ENCODE results near the gene PTEN. TPM values are rescaled to one million over a fixed set of nuclear protein-coding genes. Genes with fewer than 3 reads are reported as not detected.
"Not testable (repeated sequence)": the region's sequence is repeated elsewhere in the genome, so short reads cannot be mapped to it uniquely, and the experiment has no call there.

The PTEN gene
- total RNA-seq, 1 donor from 2014 or later, result 58.6 TPM

GRCh38 chr10:87865241-87865881, 1.9 kb downstream of the PTEN start:
- DNase-seq (no peak), ATAC-seq (no peak)
- intact Hi-C loops (cut with micrococcal nuclease), result no loop called here

- ATAC-seq, result no peak
- intact Hi-C loops (cut with micrococcal nuclease), result no loop called here
- no peak for DNase-seq
Measured at GRCh38 chr10:87866412-87866974, 3.1 kb downstream of the PTEN start.

GRCh38 chr10:87867453-87867852, 4.0 kb downstream of the PTEN start:
- ATAC-seq, result no peak
- intact Hi-C loops (cut with micrococcal nuclease), result no loop called here
- no peak for DNase-seq

- intact Hi-C loops (cut with micrococcal nuclease), result no loop called here
- ATAC-seq, result no peak
- DNase-seq, result no peak
Measured at GRCh38 chr10:87868277-87868676, 4.9 kb downstream of the PTEN start.

- intact Hi-C loops (cut with micrococcal nuclease); ATAC-seq: not testable (repeated sequence)
- peak; percentile 15 for DNase-seq
Measured at GRCh38 chr10:87869139-87869538, 5.7 kb downstream of the PTEN start.

GRCh38 chr10:87869773-87870551, 6.5 kb downstream of the PTEN start:
- ATAC-seq (no peak), DNase-seq (no peak)
- intact Hi-C loops (cut with micrococcal nuclease), result no loop called here

- DNase-seq, result no peak
- no peak for ATAC-seq
- intact Hi-C loops (cut with micrococcal nuclease), result no loop called here
Measured at GRCh38 chr10:87872828-87873227, 9.4 kb downstream of the PTEN start.

- ATAC-seq (no peak), DNase-seq (no peak)
- intact Hi-C loops (cut with micrococcal nuclease), result no loop called here
Measured at GRCh38 chr10:87873656-87874055, 10.2 kb downstream of the PTEN start.

- DNase-seq (no peak), ATAC-seq (no peak)
- intact Hi-C loops (cut with micrococcal nuclease), result no loop called here
Measured at GRCh38 chr10:87875929-87876571, 12.6 kb downstream of the PTEN start.

GRCh38 chr10:87878664-87879459, 15.4 kb downstream of the PTEN start:
- ATAC-seq, result no peak
- intact Hi-C loops (cut with micrococcal nuclease), result no loop called here
- peak; percentile 10 for DNase-seq

GRCh38 chr10:87880336-87880735, 16.9 kb downstream of the PTEN start:
- DNase-seq (no peak), ATAC-seq (no peak)
- intact Hi-C loops (cut with micrococcal nuclease), result no loop called here

GRCh38 chr10:87881373-87882059, 18.1 kb downstream of the PTEN start:
- intact Hi-C loops (cut with micrococcal nuclease); ATAC-seq; DNase-seq: not testable (repeated sequence)

GRCh38 chr10:87882555-87883294, 19.3 kb downstream of the PTEN start:
- intact Hi-C loops (cut with micrococcal nuclease), result no loop called here
- DNase-seq, result no peak
- no peak for ATAC-seq

GRCh38 chr10:87886635-87887034, 23.2 kb downstream of the PTEN start:
- DNase-seq (no peak), ATAC-seq (no peak)
- intact Hi-C loops (cut with micrococcal nuclease), result no loop called here

- DNase-seq, result no peak
- intact Hi-C loops (cut with micrococcal nuclease), result no loop called here
- ATAC-seq, result no peak
Measured at GRCh38 chr10:87887146-87887545, 23.7 kb downstream of the PTEN start.

GRCh38 chr10:87887548-87888289, 24.3 kb downstream of the PTEN start:
- intact Hi-C loops (cut with micrococcal nuclease), result no loop called here
- no peak for DNase-seq
- no peak for ATAC-seq

- intact Hi-C loops (cut with micrococcal nuclease), result no loop called here
- DNase-seq, result no peak
- no peak for ATAC-seq
Measured at GRCh38 chr10:87895430-87895829, 32.0 kb downstream of the PTEN start.

All from left ventricle myocardium superior (tissue), 1 donor.